Breast epithelium (tissue), 3 donors: ENCODE data around the gene IL31.

Experiments
- POLR2A ChIP-seq: fragments of 450-650 bp; IDR thresholded peaks from one replicate; pipeline ENCODE4 v1.6.1; 2016; ENCODE audit warnings: antibody characterized with exemption, mild to moderate bottlenecking, moderate library complexity
- TF ChIP-seq, protein P1 (sequence below), 3 donors: fragments of 450-650 bp; IDR thresholded peaks; one replicate each; pipeline ENCODE4 v1.5.1; 2016 to 2017; ENCODE audit warnings: antibody characterized with exemption in 3 of 3, mild to moderate bottlenecking in 3 of 3, moderate library complexity in 3 of 3

DNA sequence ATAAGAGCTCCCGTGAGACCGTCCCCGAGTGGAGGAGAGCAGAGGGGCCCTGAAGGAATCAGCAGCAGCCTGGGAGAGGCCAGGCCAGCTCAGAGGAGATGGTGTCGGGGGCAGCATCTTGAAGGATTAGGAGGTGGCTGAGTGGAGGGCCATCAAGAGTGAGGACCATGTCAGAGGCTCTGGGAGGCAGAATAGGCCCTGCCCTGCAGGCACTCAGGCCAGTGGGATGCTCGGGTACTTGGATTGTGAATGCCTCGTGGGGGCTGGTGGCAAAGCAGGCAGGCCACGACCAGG is 47.7 kb downstream of the IL31 start:
- TF ChIP-seq, protein P1, sequence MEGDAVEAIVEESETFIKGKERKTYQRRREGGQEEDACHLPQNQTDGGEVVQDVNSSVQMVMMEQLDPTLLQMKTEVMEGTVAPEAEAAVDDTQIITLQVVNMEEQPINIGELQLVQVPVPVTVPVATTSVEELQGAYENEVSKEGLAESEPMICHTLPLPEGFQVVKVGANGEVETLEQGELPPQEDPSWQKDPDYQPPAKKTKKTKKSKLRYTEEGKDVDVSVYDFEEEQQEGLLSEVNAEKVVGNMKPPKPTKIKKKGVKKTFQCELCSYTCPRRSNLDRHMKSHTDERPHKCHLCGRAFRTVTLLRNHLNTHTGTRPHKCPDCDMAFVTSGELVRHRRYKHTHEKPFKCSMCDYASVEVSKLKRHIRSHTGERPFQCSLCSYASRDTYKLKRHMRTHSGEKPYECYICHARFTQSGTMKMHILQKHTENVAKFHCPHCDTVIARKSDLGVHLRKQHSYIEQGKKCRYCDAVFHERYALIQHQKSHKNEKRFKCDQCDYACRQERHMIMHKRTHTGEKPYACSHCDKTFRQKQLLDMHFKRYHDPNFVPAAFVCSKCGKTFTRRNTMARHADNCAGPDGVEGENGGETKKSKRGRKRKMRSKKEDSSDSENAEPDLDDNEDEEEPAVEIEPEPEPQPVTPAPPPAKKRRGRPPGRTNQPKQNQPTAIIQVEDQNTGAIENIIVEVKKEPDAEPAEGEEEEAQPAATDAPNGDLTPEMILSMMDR (IDR thresholded peaks at IDR 0.05), result no peak
- no peak for TF ChIP-seq POLR2A
